ENCODE data around the gene RAD21L1.
A peak's percentile ranks its signal among the peaks of the same experiment; 100 is the strongest.
"Not testable (repeated sequence)": the region's sequence is repeated elsewhere in the genome, so short reads cannot be mapped to it uniquely, and the experiment has no call there.

The RAD21L1 gene

GRCh38 chr20:1212607-1213396, 13.0 kb upstream of the RAD21L1 start:
- DNase-seq (ENCODE audit: insufficient read length), result peak; percentile 31
- FAIRE-seq, result peak; percentile 82
- TF ChIP-seq POLR2A (IDR thresholded peaks at IDR 0.05; ENCODE audit: low read depth, low read length), result no peak
- no peak for TF ChIP-seq POLR2AphosphoS5 (IDR thresholded peaks at IDR 0.05; ENCODE audit: low read depth, low read length)
- TF ChIP-seq TAF1 (IDR thresholded peaks at IDR 0.05; ENCODE audit: borderline replicate concordance, low read depth, low read length), result no peak

- DNase-seq (ENCODE audit: insufficient read length) (no peak), FAIRE-seq (no peak)
- TF ChIP-seq TAF1 (IDR thresholded peaks at IDR 0.05; ENCODE audit: borderline replicate concordance, low read depth, low read length) (no peak), POLR2A (IDR thresholded peaks at IDR 0.05; ENCODE audit: low read depth, low read length) (no peak), POLR2AphosphoS5 (IDR thresholded peaks at IDR 0.05; ENCODE audit: low read depth, low read length) (no peak)
Measured at GRCh38 chr20:1214838-1215261, 11.0 kb upstream of the RAD21L1 start.

DNA sequence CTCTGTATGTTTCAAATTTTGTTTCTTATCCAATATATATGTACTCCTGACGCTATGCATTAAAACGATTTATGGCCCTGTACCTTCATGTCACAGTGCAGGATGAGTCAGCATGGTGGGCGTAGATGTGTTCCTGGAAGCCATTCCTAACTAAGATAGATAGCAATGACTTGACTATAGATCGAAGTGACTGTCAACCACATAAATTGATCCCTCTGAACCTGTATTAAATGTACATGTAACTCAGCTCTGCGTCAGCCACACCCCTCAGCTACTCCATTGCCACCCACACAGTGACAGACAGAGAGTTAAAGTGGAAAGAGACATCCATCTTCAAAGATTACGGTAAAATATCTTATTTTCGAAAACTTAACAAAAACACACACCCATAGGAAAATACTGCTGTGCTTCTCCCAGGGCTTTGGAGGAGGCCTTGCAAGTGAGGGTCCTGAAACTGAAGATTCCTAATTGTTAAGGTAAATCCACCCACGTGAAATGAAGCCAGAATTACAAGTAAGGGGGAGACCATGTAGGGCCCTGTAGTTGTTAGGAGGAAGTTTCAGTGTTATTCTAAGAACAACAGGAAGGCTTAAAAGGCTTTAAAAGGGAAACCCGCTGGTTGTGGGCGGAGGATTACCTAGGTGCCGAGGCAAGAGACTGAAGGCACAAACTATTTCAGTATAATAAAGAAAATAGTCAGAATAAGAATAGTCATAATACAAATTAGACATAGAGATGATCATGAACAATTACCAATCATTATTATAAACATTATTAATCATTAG, 10.3 kb upstream of the RAD21L1 start:
- TF ChIP-seq POLR2AphosphoS5 (IDR thresholded peaks at IDR 0.05; ENCODE audit: low read depth, low read length) (no peak), POLR2A (IDR thresholded peaks at IDR 0.05; ENCODE audit: low read depth, low read length) (no peak), TAF1 (IDR thresholded peaks at IDR 0.05; ENCODE audit: borderline replicate concordance, low read depth, low read length) (no peak)
- FAIRE-seq (no peak), DNase-seq (ENCODE audit: insufficient read length) (no peak)

DNA sequence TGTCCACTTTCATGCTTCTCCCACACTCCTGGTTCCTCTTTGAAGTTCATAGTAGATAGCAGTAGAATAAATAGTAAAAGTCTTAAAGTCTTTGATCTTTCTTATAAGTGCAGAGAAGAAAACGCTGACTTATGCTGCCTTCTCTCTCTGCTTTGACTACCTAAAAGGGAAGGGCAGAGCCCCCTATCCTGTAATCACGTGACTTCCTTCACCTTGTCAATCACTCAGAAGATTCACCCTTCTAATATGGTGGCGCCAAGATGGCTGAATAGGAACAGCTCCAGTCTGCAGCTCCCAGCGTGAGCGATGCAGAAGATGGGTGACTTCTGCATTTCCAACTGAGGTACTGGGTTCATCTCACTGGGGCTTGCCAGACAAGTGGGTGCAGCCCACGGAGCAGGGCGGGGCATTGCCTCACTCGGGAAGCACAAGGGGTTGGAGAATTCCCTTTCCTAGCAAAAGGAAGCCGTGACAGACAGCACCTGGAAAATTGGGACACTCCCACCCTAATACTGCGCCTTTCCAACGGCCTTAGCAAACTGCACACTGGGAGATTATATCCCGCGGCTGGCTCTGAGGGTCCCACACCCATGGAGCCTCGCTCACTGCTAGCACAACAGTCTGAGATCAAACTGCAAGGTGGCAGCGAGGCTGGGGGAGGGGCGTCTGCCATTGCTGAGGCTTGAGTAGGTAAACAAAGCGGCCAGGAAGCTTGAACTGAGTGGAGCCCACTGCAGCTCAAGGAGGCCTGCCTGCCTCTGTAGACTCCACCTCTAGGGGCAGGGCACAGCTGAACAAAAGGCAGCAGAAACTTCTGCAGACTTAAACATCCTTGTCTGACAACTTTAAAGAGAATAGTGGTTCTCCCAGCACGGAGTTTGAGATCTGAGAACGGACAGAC, 9.1 kb upstream of the RAD21L1 start:
- not testable (repeated sequence) for DNase-seq (ENCODE audit: insufficient read length); FAIRE-seq

DNA sequence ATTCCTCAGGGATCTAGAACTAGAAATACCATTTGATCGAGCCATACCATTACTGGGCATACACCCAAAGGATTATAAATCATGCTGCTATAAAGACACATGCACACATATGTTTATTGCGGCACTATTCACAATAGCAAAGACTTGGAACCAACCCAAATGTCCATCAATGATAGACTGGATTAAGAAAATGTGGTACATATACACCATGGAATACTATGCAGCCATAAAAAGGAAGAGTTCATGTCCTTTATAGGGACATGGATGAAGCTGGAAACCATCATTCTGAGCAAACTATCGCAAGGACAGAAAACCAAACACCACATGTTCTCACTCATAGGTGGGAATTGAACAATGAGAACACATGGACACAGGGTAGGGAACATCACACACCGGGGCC, 3.1 kb upstream of the RAD21L1 start:
- not testable (repeated sequence) for FAIRE-seq; DNase-seq (ENCODE audit: insufficient read length)

- TF ChIP-seq POLR2A (IDR thresholded peaks at IDR 0.05; ENCODE audit: low read depth, low read length), result no peak
- no peak for FAIRE-seq
- no peak for DNase-seq (ENCODE audit: insufficient read length)
Measured at GRCh38 chr20:1224205-1224890, 1.5 kb upstream of the RAD21L1 start.

DNA sequence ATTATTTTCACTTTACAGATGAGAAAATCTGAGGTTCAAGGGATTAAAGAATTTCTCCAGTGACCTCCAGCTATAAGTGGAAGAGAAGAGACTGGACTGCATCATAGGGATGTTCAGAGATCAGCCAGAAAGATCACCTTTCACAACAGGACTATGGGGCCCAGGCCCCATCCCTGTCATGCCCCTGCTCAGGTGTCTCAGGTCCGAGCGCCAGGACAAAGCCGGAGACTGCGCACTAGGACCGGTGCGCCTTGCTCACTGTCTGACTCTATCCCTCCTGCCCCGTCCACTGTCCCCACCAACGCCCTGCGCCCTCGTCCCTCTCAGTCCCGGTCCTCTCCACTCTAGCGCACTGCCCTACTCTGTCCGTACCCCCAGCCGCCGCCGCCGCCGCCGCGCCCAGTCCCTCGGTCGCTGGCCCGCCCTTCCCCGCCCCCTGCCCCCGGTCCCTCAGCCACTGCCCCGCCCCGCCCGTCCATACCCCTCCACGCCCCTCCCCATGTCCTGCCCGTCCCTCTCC, 521 bp upstream of the RAD21L1 start:
- FAIRE-seq (no peak), DNase-seq (ENCODE audit: insufficient read length) (no peak)
- TF ChIP-seq TAF1 (IDR thresholded peaks at IDR 0.05; ENCODE audit: borderline replicate concordance, low read depth, low read length), result no peak
- TF ChIP-seq POLR2A (IDR thresholded peaks at IDR 0.05; ENCODE audit: low read depth, low read length), result no peak
- TF ChIP-seq POLR2AphosphoS5 (IDR thresholded peaks at IDR 0.05; ENCODE audit: low read depth, low read length), result no peak

GRCh38 chr20:1229541-1229940, 3.7 kb downstream of the RAD21L1 start:
- DNase-seq (ENCODE audit: insufficient read length), result no peak
- FAIRE-seq, result no peak
- TF ChIP-seq POLR2A (IDR thresholded peaks at IDR 0.05; ENCODE audit: low read depth, low read length), result no peak
- TF ChIP-seq TAF1 (IDR thresholded peaks at IDR 0.05; ENCODE audit: borderline replicate concordance, low read depth, low read length), result no peak
- TF ChIP-seq POLR2AphosphoS5 (IDR thresholded peaks at IDR 0.05; ENCODE audit: low read depth, low read length), result no peak

- DNase-seq (ENCODE audit: insufficient read length) (no peak), FAIRE-seq (peak; percentile 44)
- TF ChIP-seq POLR2A (IDR thresholded peaks at IDR 0.05; ENCODE audit: low read depth, low read length), result no peak
- TF ChIP-seq POLR2AphosphoS5 (IDR thresholded peaks at IDR 0.05; ENCODE audit: low read depth, low read length), result no peak
- no peak for TF ChIP-seq TAF1 (IDR thresholded peaks at IDR 0.05; ENCODE audit: borderline replicate concordance, low read depth, low read length)
Measured at GRCh38 chr20:1232286-1233111, 6.7 kb downstream of the RAD21L1 start.

GRCh38 chr20:1240549-1240948, 14.7 kb downstream of the RAD21L1 start:
- DNase-seq (ENCODE audit: insufficient read length), result no peak
- TF ChIP-seq TAF1 (IDR thresholded peaks at IDR 0.05; ENCODE audit: borderline replicate concordance, low read depth, low read length) (no peak), POLR2AphosphoS5 (IDR thresholded peaks at IDR 0.05; ENCODE audit: low read depth, low read length) (no peak), POLR2A (IDR thresholded peaks at IDR 0.05; ENCODE audit: low read depth, low read length) (no peak)
- no peak for FAIRE-seq
